Effector memory CD4-positive, alpha-beta T cell (primary cell): ENCODE results near the gene THAP3.
A peak's percentile ranks its signal among the peaks of the same experiment; 100 is the strongest.
"Not testable (repeated sequence)": the region's sequence is repeated elsewhere in the genome, so short reads cannot be mapped to it uniquely, and the experiment has no call there.

Source experiments
- DNase-seq, 3 donors: peaks; one replicate each; pipeline ENCODE4 v3.0.0-alpha.2; 2020
- H3K27ac ChIP-seq: 2 replicates; pipeline ENCODE4 v1.7.0; 2013; ENCODE audit warnings: mild to moderate bottlenecking, low read length, moderate library complexity; ENCODE audit not compliant: insufficient read depth, poor library complexity, severe bottlenecking
- H3K27me3 ChIP-seq: replicated peaks from 2 replicates; pipeline ENCODE4 v1.7.0; 2013; ENCODE audit warnings: mild to moderate bottlenecking, low read length; ENCODE audit not compliant: insufficient read depth, control insufficient read depth, poor library complexity, severe bottlenecking
- H3K36me3 ChIP-seq: 2 replicates; pipeline ENCODE4 v1.7.0; 2013; ENCODE audit warnings: mild to moderate bottlenecking, low read length, moderate library complexity; ENCODE audit not compliant: control insufficient read depth, insufficient read depth
- H3K4me1 ChIP-seq: 2 replicates; pipeline ENCODE4 v1.7.0; 2013; ENCODE audit warnings: low read length, mild to moderate bottlenecking; ENCODE audit not compliant: control insufficient read depth, insufficient read depth, poor library complexity, severe bottlenecking
- H3K4me3 ChIP-seq: 2 replicates; pipeline ENCODE4 v1.7.0; 2013; ENCODE audit warnings: low read length, low read depth, mild to moderate bottlenecking; ENCODE audit not compliant: insufficient read depth, poor library complexity, severe bottlenecking
- H3K9me3 ChIP-seq: 2 replicates; pipeline ENCODE4 v1.7.0; 2013; ENCODE audit warnings: mild to moderate bottlenecking, low read length, moderate library complexity; ENCODE audit not compliant: control insufficient read depth

Gene THAP3

GRCh38 chr1:6599991-6600390 lies 24.7 kb upstream of the THAP3 start:
- not testable (repeated sequence) for H3K27me3 ChIP-seq, DNase-seq, H3K9me3 ChIP-seq
- Histone ChIP-seq H3K36me3 (peaks cover 33% of the 10 kb centered on the region), H3K4me1 (peaks cover 37% of the 10 kb centered on the region), H3K27ac (peak overlapping the region; percentile 97), H3K4me3 (peak overlapping the region; percentile 95)

DNA sequence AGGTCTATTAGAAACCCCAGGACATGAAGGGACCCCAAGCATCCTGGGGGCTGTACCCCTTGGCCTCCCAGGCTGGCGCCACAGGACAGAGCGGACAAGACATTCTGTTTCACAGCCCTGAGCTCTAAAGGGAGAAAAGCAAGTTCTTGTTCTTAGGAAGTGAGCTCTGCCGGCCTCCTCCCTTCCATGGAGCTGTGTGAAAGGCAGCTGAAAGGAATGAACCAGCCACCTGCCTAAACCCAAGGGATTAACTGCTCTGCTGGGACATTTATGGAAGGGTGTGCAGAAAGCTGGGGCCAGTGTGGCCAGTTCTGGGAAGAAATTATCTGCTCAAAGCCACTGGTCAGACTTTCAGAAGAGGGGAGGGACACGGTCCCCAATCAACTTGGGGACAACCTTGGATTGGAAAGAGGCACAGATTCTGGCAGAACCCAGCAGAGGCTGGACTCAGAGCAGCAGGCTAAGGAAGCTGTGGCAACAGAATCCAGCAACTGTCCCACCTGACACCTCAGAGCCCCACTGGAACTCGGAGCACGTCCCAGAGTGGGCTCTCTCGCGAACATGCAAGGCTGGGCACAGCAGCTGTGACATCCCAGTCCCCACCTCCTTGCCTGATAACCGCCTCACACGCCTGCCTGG lies 24.1 kb upstream of the THAP3 start:
- H3K4me3 ChIP-seq: peak overlapping the region; percentile 95
- peak overlapping the region; percentile 97 for H3K27ac ChIP-seq
- peaks cover 37% of the 10 kb centered on the region for H3K4me1 ChIP-seq
- no peaks in the 10 kb centered on the region for H3K27me3 ChIP-seq
- no peaks in the 10 kb centered on the region for H3K9me3 ChIP-seq
- no peak for DNase-seq
- peaks cover 27% of the 10 kb centered on the region for H3K36me3 ChIP-seq

DNA sequence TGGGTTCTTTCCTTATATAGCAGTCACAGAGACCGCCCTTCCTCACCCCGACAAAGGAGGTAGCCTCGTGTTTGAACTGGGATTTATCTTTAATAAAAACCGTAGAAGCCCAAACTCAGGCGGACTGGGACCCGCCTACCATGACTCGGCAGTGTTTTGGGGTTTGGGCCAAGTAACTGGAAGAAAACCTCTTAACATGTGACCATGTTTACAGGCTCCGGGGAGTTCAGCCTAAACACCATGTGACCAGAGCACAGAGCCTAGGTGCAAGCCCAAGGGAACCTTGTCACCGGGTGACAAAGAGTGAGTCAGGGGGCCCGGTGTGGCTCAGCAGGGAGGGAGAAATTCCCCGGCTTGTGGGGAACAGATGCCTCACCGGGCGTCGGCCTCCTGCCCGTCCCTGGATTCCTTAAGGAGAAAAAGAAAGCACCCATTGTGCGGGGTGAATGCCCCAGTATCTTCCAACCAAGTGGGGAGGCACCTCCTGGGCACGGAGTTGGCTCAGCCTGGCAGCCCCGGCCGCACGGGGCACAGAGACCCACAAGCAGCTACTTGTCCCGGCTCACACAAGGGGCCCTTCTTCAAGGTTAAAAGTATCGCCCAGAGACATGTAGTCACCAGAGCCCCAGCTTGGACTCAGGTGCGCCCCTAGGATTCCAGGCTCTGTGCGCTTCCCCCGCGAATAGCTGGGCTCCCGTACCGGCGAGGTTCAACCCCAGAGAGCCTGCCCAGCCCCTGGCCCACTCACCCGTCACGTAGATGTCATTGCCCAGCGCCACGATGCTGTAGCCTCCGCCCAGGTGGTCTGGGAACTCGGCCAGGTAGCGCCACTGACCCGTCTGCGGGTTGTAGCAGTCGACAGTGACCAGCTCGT lies 23.4 kb upstream of the THAP3 start:
- Histone ChIP-seq H3K27me3 (no peaks in the 10 kb centered on the region), H3K27ac (peak overlapping the region; percentile 97), H3K4me1 (peaks cover 37% of the 10 kb centered on the region), H3K4me3 (peak overlapping the region; percentile 95), H3K9me3 (no peaks in the 10 kb centered on the region), H3K36me3 (peaks cover 26% of the 10 kb centered on the region)
- DNase-seq: peak; percentile 54 to 75 (median 72)

- peaks cover 32% of the 10 kb centered on the region for H3K4me1 ChIP-seq
- no peaks in the 10 kb centered on the region for H3K27me3 ChIP-seq
- H3K4me3 ChIP-seq: peak overlapping the region; percentile 95
- peaks cover 18% of the 10 kb centered on the region for H3K36me3 ChIP-seq
- no peak for DNase-seq
- H3K27ac ChIP-seq: peak overlapping the region; percentile 97
- no peaks in the 10 kb centered on the region for H3K9me3 ChIP-seq
Measured at GRCh38 chr1:6601923-6602668, 22.6 kb upstream of the THAP3 start.

- DNase-seq: peak; percentile 73 to 79 (median 76)
- peaks cover 32% of the 10 kb centered on the region for H3K4me1 ChIP-seq
- H3K4me3 ChIP-seq: peak within 1 kb of the TSS; percentile 95
- peak within 1 kb of the TSS; percentile 97 for H3K27ac ChIP-seq
- H3K36me3 ChIP-seq: peaks cover 12% of the 10 kb centered on the region
- no peaks in the 10 kb centered on the region for H3K9me3 ChIP-seq
- no peaks in the 10 kb centered on the region for H3K27me3 ChIP-seq
Measured at GRCh38 chr1:6602669-6603237, 21.9 kb upstream of the THAP3 start, which contains the start of gene KLHL21. KLHL21 (minus strand) TSS chr1:6602869; CDS start chr1:6602817, 52 bp downstream.

GRCh38 chr1:6603238-6603914 lies 21.3 kb upstream of the THAP3 start:
- Histone ChIP-seq H3K27ac (peak overlapping the region; percentile 97), H3K27me3 (no peaks in the 10 kb centered on the region), H3K36me3 (peaks cover 6% of the 10 kb centered on the region), H3K4me1 (peaks cover 32% of the 10 kb centered on the region), H3K9me3 (no peaks in the 10 kb centered on the region), H3K4me3 (peak overlapping the region; percentile 95)
- DNase-seq: peak; percentile 27 to 40 (median 30)

DNA sequence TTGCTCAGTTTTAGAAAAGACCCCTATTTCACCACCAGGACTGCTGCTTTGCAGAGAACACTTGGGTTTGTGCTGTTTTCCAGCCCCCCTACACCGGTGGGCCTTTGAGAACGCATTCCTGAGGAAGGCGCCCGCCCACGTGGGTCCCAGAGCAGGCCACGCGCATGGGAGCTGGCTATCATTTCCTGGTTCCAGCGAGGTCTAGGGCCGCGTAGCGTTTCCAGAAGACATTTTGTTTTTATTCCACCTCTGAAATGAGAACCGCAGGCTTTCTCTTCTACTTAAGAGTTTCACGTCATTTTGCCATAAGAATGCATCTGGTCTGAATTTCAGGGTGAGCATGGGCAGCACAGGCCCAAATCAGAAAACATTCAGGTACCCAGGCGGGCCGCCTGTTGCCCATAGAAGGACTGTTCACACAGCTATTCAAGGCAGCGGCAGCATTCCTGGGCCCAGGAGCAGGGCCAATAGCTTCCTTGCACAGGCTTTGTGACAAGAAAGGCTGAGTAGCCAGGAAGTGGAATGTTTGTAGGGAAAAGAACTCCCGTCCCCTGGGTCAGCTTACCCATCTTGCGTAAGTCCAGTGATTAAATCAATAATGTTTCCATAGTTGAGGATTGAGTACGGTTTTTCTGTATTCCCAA lies 20.6 kb upstream of the THAP3 start:
- no peaks in the 10 kb centered on the region for H3K27me3 ChIP-seq
- H3K4me3 ChIP-seq: peak overlapping the region; percentile 95

GRCh38 chr1:6612641-6613360 lies 11.9 kb upstream of the THAP3 start:
- Histone ChIP-seq H3K27me3 (no peaks in the 10 kb centered on the region), H3K27ac (peak overlapping the region; percentile 71), H3K9me3 (no peaks in the 10 kb centered on the region), H3K4me1 (no peaks in the 10 kb centered on the region), H3K4me3 (peak overlapping the region; percentile 92), H3K36me3 (no peaks in the 10 kb centered on the region)
- peak in 1 of 3 donors; percentile 8 for DNase-seq

More for the DNA sequence above, 20.6 kb upstream of the THAP3 start:
- peak overlapping the region; percentile 97 for H3K27ac ChIP-seq
- no peak for DNase-seq
- peaks cover 1% of the 10 kb centered on the region for H3K36me3 ChIP-seq
- no peaks in the 10 kb centered on the region for H3K9me3 ChIP-seq
- H3K4me1 ChIP-seq: peaks cover 28% of the 10 kb centered on the region
